Neuronal stem cell (in vitro differentiated cells): Measurements from ENCODE around the gene HKDC1.

Experiments
- DNase-seq: peaks from one replicate; pipeline ENCODE4 v3.0.0-alpha.2; 2013; ENCODE audit warnings: low spot score
- H2AFZ ChIP-seq: one replicate; pipeline ENCODE4 v1.6.1; 2013; ENCODE audit warnings: mild to moderate bottlenecking, low read length, inconsistent platforms
- H2AK5ac ChIP-seq: 2 replicates; pipeline ENCODE4 v1.6.1; 2013; ENCODE audit warnings: low read depth, mild to moderate bottlenecking, inconsistent platforms, low read length, moderate library complexity, mixed read lengths
- H2BK120ac ChIP-seq: 2 replicates; pipeline ENCODE4 v1.6.1; 2013; ENCODE audit warnings: low read depth, mild to moderate bottlenecking, inconsistent platforms, low read length, moderate library complexity, mixed read lengths
- H2BK12ac ChIP-seq: one replicate; pipeline ENCODE4 v1.6.1; 2013; ENCODE audit warnings: low read length, inconsistent platforms
- H2BK15ac ChIP-seq: 2 replicates; pipeline ENCODE4 v1.6.1; 2013; ENCODE audit warnings: mild to moderate bottlenecking, low read length, inconsistent platforms, mixed read lengths
- H2BK5ac ChIP-seq: one replicate; pipeline ENCODE4 v1.6.1; 2013; ENCODE audit warnings: inconsistent platforms, mild to moderate bottlenecking, low read length, moderate library complexity
- H3K14ac ChIP-seq: one replicate; pipeline ENCODE4 v1.6.1; 2013; ENCODE audit warnings: low read length, inconsistent platforms
- H3K18ac ChIP-seq: 2 replicates; pipeline ENCODE4 v1.6.1; 2013; ENCODE audit warnings: low read length, inconsistent platforms
- H3K23ac ChIP-seq: 2 replicates; pipeline ENCODE4 v1.6.1; 2013; ENCODE audit warnings: low read depth, mild to moderate bottlenecking, mixed read lengths, low read length, inconsistent platforms; ENCODE audit not compliant: poor library complexity
- H3K27ac ChIP-seq: replicated peaks from 3 replicates; pipeline ENCODE4 v1.5.1; 2013; ENCODE audit warnings: low read length, inconsistent platforms
- H3K27me3 ChIP-seq, 3 experiments: 2 replicates each; pipeline ENCODE4 v1.6.1; 2013; ENCODE audit warnings: low read length in 3 of 3, mild to moderate bottlenecking in 2 of 3, inconsistent platforms in 1 of 3, low read depth in 1 of 3, mixed read lengths in 1 of 3, moderate library complexity in 1 of 3; ENCODE audit not compliant: control insufficient read depth in 3 of 3, insufficient read depth in 3 of 3
- H3K36me3 ChIP-seq, 2 donors: replicated peaks in 1 of 2; 2 replicates each; pipeline ENCODE4 v1.6.1; 2013; ENCODE audit warnings: low read length in 2 of 2; ENCODE audit not compliant: control insufficient read depth in 2 of 2, insufficient read depth in 2 of 2
- H3K4ac ChIP-seq: 2 replicates; pipeline ENCODE4 v1.6.1; 2013; ENCODE audit warnings: inconsistent platforms, mild to moderate bottlenecking, low read length, moderate library complexity
- H3K4me1 ChIP-seq, 2 donors: 1 replicate in 1 of 2; 2 replicates in 1 of 2; pipeline ENCODE4 v1.6.1; 2013; ENCODE audit warnings: low read length in 2 of 2, low read depth in 1 of 2; ENCODE audit not compliant: control insufficient read depth in 2 of 2, insufficient read depth in 1 of 2
- H3K4me2 ChIP-seq: one replicate; pipeline ENCODE4 v1.6.1; 2013; ENCODE audit warnings: mild to moderate bottlenecking, low read length, inconsistent platforms; ENCODE audit not compliant: insufficient read depth, poor library complexity, severe bottlenecking
- H3K4me3 ChIP-seq, 2 donors: 2 replicates each; pipeline ENCODE4 v1.5.1; 2013; ENCODE audit warnings: low read length in 2 of 2, mild to moderate bottlenecking in 2 of 2, inconsistent platforms in 1 of 2, moderate library complexity in 1 of 2
- H3K79me1 ChIP-seq: one replicate; pipeline ENCODE4 v1.6.1; 2013; ENCODE audit warnings: low read depth, mild to moderate bottlenecking, inconsistent platforms, low read length, moderate library complexity
- H3K9ac ChIP-seq: one replicate; pipeline ENCODE4 v1.6.1; 2013; ENCODE audit warnings: mild to moderate bottlenecking, low read depth, low read length, inconsistent platforms; ENCODE audit not compliant: poor library complexity
- H3K9me3 ChIP-seq, 2 donors: replicated peaks in 1 of 2; 2 replicates each; pipeline versions ENCODE3 to v1.6.1; 2013; ENCODE audit warnings: low read length in 2 of 2, mild to moderate bottlenecking in 2 of 2, inconsistent platforms in 1 of 2, low read depth in 1 of 2, mixed read lengths in 1 of 2, moderate library complexity in 1 of 2; ENCODE audit not compliant: control insufficient read depth in 2 of 2, insufficient read depth in 1 of 2
- H4K8ac ChIP-seq: one replicate; pipeline ENCODE4 v1.6.1; 2013; ENCODE audit warnings: low read depth, mild to moderate bottlenecking, inconsistent platforms, low read length, moderate library complexity
- H4K91ac ChIP-seq: one replicate; pipeline ENCODE4 v1.6.1; 2013; ENCODE audit warnings: low read length, low read depth, mild to moderate bottlenecking, inconsistent platforms; ENCODE audit not compliant: poor library complexity
- WGBS, 2 donors: extraction: QIAGEN DNeasy Blood & Tissue Kit; methylation state at CpG; one replicate each; pipeline ENCODE4 v1.1.7; 2013; ENCODE audit warnings: missing lambda C conversion rate in 2 of 2, mixed read lengths in 1 of 2; ENCODE audit not compliant: insufficient read length in 2 of 2, insufficient replicate concordance in 1 of 2; ENCODE audit errors: extremely low coverage in 2 of 2; 5-methylcytosine and 5-hydroxymethylcytosine counted together

The HKDC1 gene

GRCh38 chr10:69239136-69239535, 19.0 kb downstream of the HKDC1 start:
- H2BK12ac ChIP-seq, result no peak overlapping the region
- no peak overlapping the region for H3K9ac ChIP-seq
- no CpG with 5 or more reads among the region's 5 CpGs for WGBS, 2 donors
- H3K23ac ChIP-seq, result no peak overlapping the region
- H2AK5ac ChIP-seq, result no peak overlapping the region
- no peak overlapping the region for H3K4me3 ChIP-seq
- H3K18ac ChIP-seq, result no peak overlapping the region
- H3K27ac ChIP-seq, result no peak overlapping the region
- peaks cover 0 to 10% (median 0%) of the 10 kb centered on the region in 3 experiments for H3K27me3 ChIP-seq
- no peaks in the 10 kb centered on the region for H3K79me1 ChIP-seq
- H4K91ac ChIP-seq, result no peak overlapping the region
- no peak overlapping the region for H2BK5ac ChIP-seq
- no peak overlapping the region for H2BK15ac ChIP-seq
- H2BK120ac ChIP-seq, result no peak overlapping the region
- no peaks in the 10 kb centered on the region for H3K9me3 ChIP-seq
- no peaks in the 10 kb centered on the region for H3K36me3 ChIP-seq
- peaks cover 4% of the 10 kb centered on the region in 2 donors for H3K4me1 ChIP-seq
- H4K8ac ChIP-seq, result no peak overlapping the region
- H3K14ac ChIP-seq, result no peak overlapping the region
- no peak for DNase-seq
- H3K4me2 ChIP-seq, result no peak overlapping the region
- no peak overlapping the region for H3K4ac ChIP-seq
- no peak overlapping the region for H2AFZ ChIP-seq

GRCh38 chr10:69239816-69240434, 19.8 kb downstream of the HKDC1 start:
- H3K4me2 ChIP-seq, result no peak overlapping the region
- no peaks in the 10 kb centered on the region for H3K9me3 ChIP-seq
- no peak overlapping the region for H2BK12ac ChIP-seq
- H2BK15ac ChIP-seq, result no peak overlapping the region
- no peak overlapping the region for H2AK5ac ChIP-seq
- no peak overlapping the region for H3K4ac ChIP-seq
- peak overlapping the region; percentile 0 for H3K14ac ChIP-seq
- no peak overlapping the region for H3K9ac ChIP-seq
- no peaks in the 10 kb centered on the region for H3K36me3 ChIP-seq
- DNase-seq, result no peak
- H3K27me3 ChIP-seq, result peaks cover 0 to 10% (median 0%) of the 10 kb centered on the region in 3 experiments
- no peak overlapping the region for H4K8ac ChIP-seq
- no peak overlapping the region for H3K4me3 ChIP-seq
- H3K79me1 ChIP-seq, result no peaks in the 10 kb centered on the region
- no peak overlapping the region for H4K91ac ChIP-seq
- no CpG with 5 or more reads among the region's 6 CpGs for WGBS, 2 donors
- H3K4me1 ChIP-seq, result peaks cover 4% of the 10 kb centered on the region in 2 donors
- no peak overlapping the region for H3K27ac ChIP-seq
- no peak overlapping the region for H2BK120ac ChIP-seq
- H2BK5ac ChIP-seq, result no peak overlapping the region
- no peak overlapping the region for H3K23ac ChIP-seq
- no peak overlapping the region for H3K18ac ChIP-seq
- H2AFZ ChIP-seq, result no peak overlapping the region

GRCh38 chr10:69240455-69240854, 20.3 kb downstream of the HKDC1 start:
- H4K8ac ChIP-seq, result no peak overlapping the region

GRCh38 chr10:69241575-69241974, 21.4 kb downstream of the HKDC1 start:
- no peak overlapping the region for H3K18ac ChIP-seq
- H3K9ac ChIP-seq, result no peak overlapping the region
- H2BK15ac ChIP-seq, result no peak overlapping the region
- H4K91ac ChIP-seq, result no peak overlapping the region
- no peak overlapping the region for H3K4me2 ChIP-seq
- no peak overlapping the region for H2BK120ac ChIP-seq
- H3K4me3 ChIP-seq, result no peak overlapping the region
- no CpG with 5 or more reads among the region's 7 CpGs for WGBS, 2 donors
- no peak overlapping the region for H2BK12ac ChIP-seq
- peaks cover 4% of the 10 kb centered on the region in 2 donors for H3K4me1 ChIP-seq
- no peak overlapping the region for H3K4ac ChIP-seq
- no peaks in the 10 kb centered on the region for H3K36me3 ChIP-seq
- H3K79me1 ChIP-seq, result no peaks in the 10 kb centered on the region
- no peak overlapping the region for H4K8ac ChIP-seq
- no peak for DNase-seq
- no peaks in the 10 kb centered on the region for H3K9me3 ChIP-seq
- no peak overlapping the region for H2BK5ac ChIP-seq
- no peak overlapping the region for H2AK5ac ChIP-seq
- no peak overlapping the region for H3K14ac ChIP-seq
- peaks cover 0 to 16% (median 0%) of the 10 kb centered on the region in 3 experiments for H3K27me3 ChIP-seq
- H2AFZ ChIP-seq, result no peak overlapping the region
- H3K23ac ChIP-seq, result no peak overlapping the region
- no peak overlapping the region for H3K27ac ChIP-seq

More at GRCh38 chr10:69240455-69240854, 20.3 kb downstream of the HKDC1 start:
- WGBS, 2 donors, result no CpG with 5 or more reads among the region's 11 CpGs
- Histone ChIP-seq H3K18ac (no peak overlapping the region), H2AK5ac (no peak overlapping the region), H3K4me3 (peak overlapping the region in 1 of 2 donors; percentile 36), H3K23ac (peak overlapping the region; percentile 29), H2AFZ (no peak overlapping the region), H3K36me3 (no peaks in the 10 kb centered on the region), H3K79me1 (no peaks in the 10 kb centered on the region), H2BK12ac (no peak overlapping the region), H3K4me2 (no peak overlapping the region), H3K27ac (no peak overlapping the region), H4K91ac (no peak overlapping the region), H2BK5ac (no peak overlapping the region), H3K27me3 (peaks cover 0 to 10% (median 0%) of the 10 kb centered on the region in 3 experiments), H3K4me1 (peaks cover 4% of the 10 kb centered on the region in 2 donors), H3K9me3 (no peaks in the 10 kb centered on the region), H2BK120ac (no peak overlapping the region), H2BK15ac (no peak overlapping the region), H3K9ac (no peak overlapping the region), H3K14ac (peak overlapping the region; percentile 0), H3K4ac (no peak overlapping the region)
- no peak for DNase-seq
